Measurements from ENCODE around the gene NT5M.

The NT5M gene

DNA sequence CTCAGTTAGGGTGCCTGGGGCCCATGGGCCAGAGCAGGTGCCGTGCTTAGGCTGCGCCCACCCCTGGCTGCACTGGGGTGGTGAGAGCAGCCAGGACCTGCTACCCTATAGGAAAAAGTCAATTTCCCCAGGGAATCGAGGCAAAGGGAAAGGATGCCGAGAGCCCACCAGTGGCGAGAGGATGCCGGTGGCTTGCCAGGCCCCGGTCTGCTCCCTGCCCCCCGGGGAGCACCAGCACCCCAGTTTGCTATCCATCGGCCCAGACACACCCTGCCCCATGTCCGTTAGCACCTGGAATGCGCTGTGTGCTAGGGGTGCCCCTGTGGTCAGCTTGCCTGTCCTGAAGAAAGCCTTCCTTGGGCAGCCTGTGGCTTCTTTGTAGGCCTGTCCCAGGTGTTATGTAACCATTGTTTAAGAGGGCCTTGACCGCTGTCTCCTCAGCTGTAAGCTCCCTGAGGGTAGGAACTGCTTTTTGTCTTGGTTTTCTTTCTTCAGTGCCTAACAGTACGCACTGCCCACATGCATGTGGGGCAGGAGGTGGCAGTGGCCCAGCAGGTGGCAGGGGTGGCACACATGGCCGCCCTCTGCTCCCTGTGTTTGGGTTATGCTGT lies 40.8 kb downstream of the NT5M start:
- no peak for DNase-seq (ENCODE audit: low spot score)

DNA sequence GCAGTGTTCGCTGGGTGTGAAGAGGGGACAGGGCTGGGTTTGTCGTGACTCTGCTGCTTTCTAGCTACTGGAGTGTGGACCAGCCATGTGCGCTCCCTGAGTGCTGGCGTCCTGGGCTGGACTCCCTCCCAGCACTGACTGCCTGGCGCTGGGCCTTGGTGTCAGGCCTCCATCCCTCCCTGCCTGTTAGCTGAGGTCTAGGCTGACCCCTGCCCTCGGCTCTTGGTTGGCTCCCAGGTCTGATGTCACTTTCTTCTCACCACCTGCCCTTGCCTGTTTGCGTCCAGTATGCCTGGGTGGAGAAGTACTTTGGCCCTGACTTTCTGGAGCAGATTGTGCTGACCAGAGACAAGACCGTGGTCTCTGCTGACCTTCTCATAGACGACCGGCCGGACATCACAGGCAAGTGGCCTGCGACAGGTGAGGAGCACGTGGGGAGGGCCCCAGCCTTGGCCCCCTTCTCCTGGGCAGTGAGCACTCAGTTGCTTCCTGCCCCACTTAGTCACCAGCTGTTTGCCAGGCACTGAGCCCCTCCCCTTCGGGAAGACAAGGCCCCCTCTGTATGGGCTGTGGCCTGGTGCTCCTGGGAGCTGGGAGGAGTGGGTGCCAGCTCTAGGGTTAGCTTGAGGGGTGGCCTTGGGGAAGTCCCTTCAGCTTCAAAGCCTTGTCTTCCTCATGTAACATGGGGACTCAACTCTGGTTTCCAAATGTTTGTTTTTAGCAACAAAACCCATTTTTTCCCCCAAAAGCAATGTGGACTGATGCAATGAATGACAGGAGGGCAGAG lies 41.5 kb downstream of the NT5M start:
- no peak for DNase-seq (ENCODE audit: low spot score)

DNA sequence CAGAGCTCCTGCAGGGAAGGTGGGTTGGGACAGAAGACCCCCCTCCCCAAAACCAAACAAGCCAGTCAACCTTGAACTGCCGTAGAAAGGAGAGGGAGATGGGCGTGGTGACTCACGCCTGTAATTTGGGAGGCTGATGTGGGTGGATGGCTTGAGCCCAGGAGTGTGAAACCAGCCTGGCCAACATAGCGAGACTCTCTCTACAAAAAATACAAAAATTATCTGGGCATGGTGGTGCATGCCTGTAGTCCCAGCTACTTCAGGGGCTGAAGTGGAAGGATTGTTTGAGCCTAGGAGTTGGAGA lies 42.1 kb downstream of the NT5M start:
- no peak for DNase-seq (ENCODE audit: low spot score)

DNA sequence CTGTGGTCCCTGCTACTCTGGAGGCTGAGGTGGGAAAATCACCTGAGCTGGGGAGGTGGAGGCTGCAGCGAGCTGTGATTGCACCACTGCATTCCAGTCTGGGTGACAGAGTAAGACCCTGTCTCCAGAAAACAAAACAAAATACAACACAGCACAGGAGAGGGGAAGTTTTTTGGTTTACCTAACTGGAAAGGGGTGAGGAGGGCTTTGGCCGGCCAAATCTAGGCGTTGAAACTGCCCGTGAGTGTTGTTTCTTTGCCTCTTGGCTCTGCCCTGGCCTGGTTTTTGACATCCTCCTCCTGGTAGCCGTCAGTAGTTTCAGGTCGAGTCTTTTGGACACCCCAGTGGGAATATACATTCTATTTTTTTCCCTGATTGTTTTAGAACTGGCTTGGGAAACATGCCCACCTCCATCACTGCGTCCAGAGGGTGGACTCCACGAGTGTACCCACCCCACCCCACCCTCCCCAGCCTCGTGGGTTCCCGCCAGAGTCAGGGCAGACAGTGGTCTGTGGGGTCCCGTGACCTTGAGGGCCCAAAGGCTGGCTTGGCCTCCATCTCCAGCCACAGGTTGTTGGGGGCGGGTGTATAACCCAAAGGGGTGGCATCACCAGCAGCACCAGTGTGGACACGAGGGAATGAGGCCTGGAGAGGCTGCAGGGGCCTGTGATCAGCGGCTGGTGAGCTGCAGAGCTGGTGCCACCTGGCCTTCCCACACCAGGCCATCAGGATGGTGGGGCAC lies 42.7 kb downstream of the NT5M start:
- DNase-seq (ENCODE audit: low spot score), result no peak

DNA sequence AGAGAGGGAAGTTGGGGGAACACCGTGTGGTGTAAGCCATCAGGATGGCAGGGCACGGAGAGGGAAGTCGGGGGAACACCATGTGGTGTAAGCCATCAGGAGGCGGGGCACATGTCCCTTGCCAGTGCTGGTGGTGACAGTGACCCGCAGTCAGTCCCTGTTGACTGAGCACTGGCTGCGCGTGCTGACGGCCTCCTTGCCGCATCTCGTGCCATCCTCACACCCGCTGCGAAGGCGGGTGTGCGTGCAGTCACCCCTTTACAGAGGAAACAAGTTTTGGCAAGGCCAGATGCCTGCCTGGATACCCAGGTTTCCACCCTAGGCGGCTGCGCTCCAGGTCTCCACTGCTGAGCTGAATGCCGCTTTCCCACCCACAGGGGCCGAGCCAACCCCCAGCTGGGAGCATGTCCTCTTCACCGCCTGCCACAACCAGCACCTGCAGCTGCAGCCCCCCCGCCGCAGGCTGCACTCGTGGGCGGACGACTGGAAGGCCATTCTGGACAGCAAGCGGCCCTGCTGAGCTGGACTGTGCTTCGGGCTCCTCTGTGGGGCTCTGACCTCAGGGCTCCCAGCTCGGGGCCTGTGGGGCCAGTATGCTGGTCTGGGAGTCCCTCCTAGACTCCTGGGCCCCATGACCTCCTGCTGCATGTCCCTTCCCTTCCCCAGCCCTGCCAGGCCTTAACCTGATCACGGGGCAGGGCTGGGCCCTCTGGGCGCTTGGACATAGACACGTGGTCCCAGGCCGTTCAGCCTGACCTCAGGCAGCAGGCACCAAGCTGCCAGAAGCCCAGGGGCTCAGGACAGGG lies 43.5 kb downstream of the NT5M start:
- no peak for DNase-seq (ENCODE audit: low spot score)

DNA sequence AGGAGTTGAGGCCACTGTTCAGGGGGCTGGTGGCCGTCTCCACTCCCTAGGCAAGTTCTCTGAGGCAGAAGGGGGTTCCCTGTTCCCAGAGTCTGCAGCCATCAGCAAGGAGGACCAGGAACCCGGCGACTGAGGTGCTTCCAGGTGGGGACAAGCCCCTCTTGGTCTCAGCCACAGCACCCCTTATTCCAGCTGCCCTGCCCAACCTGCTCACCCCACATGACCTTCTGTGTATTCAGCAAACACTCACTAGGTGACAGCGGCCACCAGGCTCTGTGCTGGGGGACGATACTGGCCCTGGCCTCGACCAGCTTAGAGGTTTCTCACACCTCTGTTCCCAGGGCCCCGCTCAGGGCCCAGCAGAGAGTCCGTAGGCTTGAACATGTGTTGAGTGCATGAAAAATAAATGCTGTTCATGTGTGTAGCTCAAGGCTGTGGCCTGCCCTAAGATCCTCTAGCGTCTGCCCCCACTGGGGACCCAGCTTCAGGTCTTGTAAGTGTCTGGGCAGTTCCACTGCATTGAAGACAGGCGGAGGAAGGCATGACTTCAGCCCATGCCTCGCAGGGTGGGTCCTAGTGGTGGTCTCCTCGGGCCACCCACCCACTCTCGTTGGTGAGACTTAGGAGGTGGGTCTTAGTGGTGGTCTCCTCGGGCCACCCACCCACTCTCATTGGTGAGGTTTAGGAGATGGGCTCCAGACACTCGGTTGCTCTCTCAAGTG lies 44.2 kb downstream of the NT5M start:
- no peak for DNase-seq (ENCODE audit: low spot score)

DNA sequence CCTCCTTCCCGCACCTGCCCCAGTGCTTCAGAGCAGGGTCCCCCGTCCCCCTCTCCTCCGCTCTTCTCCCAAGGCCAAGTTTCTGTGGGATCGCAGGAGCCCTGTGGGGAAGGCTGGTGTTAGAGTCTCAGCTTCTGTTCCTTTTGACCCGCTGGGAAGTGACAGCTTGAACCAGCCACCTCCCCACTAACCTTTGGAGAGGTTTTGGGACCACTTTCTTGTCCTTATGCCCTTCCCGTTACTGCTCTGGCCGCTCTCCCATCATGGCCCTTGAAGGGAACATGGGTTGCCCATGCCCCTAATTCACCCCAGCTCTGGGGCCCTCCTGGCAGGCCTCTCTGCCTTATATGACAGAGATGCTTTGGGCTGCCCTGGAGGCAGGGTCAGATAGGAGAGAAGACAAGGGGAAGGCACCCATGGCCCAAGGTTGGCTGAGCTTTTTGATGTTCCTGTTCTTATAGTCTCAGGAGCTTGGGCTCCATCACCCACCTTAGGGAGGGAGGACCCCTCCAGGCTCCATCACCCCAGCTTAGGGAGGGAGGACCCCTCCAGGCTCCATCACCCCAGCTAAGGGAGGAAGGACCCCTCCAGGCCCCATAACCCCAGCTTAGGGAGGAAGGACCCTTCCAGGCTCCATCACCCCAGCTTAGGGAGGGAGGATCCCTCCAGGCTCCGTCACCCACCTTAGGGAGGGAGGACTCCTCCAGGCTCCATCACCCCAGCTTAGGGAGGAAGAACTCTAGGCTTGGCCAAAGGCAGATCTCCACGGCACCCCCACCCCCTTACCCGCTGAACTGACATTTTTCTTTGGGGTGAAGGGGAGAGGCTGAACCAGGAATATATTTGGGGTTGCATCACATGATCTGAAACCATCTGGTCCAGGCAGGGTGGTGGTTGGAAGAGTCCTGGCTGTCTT lies 45.0 kb downstream of the NT5M start:
- DNase-seq (ENCODE audit: low spot score), result no peak

DNA sequence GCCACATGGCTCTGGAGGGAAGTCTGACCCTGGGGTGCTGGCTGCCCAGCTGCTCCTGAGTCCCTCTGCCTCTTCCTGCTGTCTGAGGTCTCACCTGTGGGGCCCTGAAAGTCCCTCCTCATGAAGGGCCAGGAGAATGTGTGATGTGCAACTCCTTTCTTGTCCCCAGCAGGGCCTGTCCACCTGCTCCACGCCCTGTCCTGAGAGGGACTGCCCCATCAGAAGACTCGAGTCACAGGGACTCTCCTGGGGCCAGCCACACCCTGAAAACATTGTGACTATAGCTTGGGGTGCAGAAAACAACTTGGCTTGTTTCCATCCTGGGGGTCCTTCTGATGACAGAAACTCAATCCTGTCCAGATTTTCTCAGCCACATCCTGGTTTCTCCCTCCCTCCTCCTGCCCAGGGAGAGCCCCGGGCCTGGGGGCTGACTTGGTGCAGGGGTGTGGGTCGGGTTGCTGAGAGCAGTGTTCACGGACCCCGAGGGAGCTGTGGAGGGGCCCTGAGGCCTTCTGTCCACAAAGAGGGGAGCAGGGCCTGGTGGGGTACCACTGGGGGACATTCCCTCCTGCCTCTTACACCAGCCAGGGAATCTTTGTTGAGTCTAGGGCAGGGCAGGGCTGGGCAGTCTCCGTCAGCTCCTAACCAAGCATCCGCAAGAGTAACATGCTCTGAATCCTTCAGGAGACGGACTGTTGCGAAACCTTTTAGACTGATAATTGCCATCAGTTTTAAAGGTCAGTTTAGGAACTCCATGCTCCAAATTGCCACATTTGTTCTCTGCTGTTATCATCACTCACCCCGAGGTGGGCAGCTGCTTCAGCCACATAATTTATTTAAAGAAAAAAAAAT lies 45.9 kb downstream of the NT5M start:
- no peak for DNase-seq (ENCODE audit: low spot score)

DNA sequence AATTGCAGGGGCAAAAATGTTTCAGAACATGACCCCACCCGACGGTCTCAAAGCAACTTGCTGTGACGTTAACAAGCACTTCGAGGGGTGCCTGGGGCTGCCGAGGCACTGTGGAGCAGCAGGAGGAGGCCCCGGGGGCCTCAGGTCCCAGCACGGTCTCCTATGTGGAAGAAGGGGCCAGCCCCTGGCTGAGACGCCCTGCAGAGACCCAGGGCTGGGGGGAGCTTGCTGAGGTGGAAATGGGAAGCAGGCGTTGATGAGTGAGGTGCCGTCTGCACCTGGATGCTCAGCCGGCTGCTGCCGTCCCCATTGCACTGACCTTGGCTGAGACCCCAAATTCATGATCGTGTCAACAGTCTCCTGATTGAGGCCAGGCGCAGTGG lies 46.5 kb downstream of the NT5M start:
- DNase-seq (ENCODE audit: low spot score), result no peak

DNA sequence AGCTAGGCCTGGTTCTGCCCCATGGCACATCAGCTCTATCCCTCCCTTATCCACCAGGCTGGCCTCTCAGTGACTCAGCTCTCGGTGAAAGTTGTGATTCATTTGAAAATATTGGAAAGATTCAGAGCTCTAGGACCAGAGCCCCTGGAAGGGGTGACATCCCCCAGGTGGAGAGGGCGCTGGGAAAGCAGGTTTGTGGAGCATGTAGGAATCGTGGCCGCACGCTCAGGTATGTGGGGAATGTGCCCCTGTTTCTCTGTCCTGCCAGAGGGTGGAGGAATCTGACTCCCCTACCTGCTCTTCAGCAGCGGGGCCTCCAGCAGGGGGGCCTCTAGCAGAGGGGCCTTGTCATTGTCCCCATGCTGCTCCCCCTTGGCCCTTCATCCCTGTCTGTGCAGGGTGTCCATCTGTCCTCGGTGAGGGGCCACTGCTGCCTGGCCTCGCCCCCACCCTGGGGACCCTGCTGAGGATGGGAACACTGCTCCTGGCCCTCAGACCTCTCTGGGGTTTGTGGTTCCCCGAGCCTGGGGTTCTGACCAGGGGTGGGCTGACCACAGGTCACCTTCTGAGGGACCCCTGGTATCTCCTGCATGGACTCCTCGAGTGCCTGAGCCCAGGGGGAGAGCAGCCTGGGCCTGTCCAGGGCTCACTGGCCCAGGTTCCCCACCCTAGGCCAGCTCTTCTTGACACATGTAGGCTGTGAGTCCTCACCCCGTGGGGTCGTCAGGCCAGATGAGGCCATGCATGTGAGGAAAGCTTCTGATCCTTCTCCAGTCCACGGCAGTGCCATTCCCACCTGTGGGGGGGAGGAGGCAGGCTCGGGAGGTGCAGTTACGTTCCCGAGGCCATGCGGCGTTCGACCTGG lies 47.5 kb downstream of the NT5M start:
- DNase-seq (ENCODE audit: low spot score), result no peak

DNA sequence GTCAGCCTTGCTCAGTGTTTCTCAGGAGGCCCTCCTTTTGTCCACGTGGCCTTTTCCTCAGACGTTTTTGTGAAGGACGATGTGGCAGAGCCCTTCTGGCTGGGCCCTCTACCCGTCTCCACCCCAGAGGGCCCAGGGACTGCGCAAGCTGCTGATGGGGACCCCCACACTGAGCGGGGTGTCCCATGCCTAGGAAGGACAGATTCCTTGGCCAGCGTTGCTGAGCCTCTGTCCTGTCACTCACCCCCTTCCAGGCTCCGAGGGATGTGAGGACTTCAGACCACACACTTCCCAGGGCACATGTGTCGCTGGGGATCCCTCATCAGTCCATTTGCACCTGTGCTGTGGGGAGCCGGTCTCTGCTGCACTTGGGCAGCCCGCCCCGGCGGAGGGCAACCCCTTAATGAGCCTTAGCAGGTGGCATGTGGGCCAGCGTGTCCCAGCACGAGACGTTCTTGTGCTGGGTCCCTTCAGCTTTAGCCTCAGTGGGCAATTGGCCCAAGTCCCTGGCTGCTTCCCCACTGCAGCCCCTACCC lies 48.3 kb downstream of the NT5M start:
- DNase-seq (ENCODE audit: low spot score), result no peak

DNA sequence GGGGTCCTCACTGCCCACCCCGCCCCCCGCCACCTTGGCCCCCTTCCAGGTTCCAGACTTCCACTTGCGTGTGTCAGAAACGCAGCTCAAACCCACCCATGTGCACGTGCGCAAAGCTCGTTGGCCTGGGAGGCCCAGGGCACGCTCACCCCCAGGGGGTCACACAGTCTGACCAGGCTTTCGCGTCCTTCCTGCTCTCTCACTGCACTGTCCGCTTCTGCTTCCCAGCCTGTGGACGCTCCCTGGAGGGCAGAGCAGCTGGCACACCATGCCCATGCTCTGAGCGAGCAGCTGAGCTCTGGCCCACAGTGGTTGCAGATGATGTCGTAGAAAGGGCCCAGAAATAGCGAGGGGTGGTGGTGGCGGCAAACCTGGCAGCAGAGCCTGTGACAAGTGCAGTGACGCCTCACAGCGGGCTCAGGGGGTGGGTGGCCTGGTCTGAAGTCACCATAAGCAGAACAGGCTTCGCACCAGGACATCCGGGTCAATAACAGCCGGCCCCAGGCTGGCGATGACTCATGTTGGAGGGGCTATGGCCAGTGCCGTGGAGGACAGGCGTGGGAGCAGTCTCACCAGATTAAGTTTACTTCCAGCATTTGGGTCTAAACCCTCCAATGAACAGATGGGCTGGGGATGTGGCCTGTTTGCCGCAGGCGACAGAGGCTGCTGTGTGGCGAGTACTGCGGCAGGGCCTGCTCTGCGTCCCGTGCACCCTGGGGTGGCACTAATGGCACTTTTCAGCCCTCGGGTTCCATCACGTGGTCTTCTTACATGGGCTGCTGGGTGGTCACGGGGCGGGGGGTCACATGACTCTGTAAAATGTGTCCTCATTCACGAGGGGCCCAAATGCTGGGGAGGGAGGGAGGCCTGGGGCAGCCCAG lies 49.0 kb downstream of the NT5M start:
- no peak for DNase-seq (ENCODE audit: low spot score)

DNA sequence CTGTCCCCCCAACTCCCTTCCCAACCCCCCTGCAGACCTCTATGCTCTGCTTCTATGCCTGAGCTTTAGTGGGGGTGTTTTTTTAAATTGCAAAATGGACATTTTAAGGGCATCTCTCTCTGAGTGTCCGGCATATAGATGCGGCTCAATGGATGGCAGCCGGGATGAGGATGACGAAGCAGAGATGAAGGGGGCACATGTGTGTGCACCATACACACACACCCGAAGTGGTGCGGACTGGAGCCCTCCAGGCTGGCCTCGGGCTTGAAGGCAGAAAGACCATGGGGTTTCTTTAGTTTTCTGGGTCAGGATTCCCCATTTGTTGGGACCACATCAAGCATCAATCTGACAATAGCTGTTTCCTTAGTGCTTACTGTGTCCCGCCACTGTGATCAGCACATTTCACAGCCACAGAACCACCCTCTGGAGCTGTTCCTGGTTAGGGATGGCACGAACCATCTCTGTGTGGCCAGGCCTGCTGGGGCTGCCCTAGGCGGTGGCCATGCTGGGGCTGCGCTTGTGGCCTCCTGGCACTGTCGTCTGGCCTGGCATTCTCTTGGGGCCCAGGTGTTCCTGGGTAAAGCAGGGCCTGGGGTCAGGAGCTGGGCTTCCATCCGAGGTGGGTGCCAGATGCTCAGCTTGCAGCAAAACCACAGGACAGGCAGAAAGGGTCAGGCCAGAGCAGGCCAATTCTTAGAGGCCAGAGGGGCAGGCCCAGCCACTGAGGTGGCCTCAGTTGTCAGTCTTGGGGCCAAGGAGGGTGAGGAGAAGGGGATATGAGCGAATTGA lies 49.9 kb downstream of the NT5M start:
- no peak for DNase-seq (ENCODE audit: low spot score)

DNA sequence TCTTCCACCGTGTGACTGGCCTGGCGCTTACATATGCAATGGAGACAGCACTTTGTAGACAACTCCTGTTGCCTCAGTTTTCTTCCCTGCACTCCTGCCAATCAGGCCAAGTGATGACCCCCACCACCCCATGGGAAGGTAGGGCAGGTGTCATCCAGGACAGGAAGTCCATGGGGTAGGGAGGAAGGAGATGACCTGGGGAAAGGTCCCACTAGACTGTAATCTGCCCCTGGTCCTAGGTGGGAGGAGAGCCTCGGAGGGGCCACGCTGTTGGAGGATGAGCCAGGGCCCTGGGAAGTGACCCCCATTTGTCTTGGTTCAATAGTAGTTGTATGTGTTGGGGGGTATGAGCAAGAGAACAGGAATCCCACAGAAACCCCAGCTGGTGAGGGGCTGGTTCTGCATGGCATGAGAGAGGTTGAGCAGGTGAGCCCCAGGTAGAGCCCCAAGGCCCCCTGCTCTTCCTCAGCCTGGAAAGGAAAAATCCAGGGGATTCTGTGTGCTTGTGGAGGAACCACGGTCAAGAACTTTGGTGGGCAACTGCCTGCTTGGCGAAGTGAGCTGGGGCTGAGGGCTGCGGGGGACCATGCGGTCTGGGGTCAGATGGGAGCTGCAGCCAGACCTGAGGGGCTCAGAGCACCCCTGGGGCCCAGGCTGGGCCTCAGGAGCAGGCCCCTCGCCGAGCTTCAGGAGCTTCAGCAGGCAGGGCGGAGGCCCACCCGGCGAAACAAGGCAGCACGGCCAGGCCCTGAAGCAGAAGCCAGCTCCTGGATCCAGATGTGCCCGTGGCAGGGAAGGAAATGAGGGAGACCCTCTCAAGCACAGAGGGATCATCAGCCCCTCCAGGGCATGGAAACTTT lies 50.7 kb downstream of the NT5M start:
- no peak for DNase-seq (ENCODE audit: low spot score)

DNA sequence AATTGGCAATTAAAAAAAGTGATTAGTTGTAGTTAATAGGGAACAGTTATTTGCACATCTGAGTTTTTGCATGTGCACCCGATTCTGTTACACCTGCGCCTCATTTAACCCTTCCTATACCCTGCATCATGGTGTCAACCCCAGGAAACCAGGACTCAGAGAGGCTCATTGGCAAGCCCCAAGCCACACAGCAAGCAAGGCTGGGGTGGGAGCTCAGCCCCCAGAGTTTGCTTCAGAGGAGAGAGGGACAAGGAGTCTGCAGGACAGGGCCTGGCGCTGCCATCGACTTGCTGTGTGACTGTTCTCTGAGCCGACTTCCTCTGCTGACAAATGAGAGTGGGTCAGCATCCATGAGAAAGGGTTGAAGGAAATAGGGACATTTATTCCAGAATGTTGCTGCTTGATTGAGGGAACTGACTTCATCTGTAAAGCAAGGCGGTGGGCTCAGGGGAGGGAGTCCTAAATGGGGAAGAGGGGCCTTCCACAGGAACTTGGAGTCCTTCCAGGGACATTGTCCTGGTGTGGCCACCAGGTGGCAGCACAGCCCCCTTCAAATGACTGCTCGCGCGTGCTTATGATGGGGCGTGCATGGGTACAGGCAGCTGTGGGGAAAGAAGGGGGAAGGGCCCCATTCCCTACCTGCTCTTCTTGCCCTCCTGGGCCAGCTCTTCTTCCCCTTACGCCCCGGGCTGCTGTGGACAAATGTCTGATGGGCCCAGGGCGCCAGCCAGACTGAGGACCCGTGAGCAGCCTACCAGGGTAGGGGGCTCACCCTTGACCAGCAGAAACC lies 51.6 kb downstream of the NT5M start:
- peak; percentile 78 for DNase-seq (ENCODE audit: low spot score)
